K562 (cell line): ENCODE data around the gene CLASP2. TPM values are rescaled to one million over a fixed set of nuclear protein-coding genes. Genes with fewer than 3 reads are reported as not detected.

Experiments
- FOXM1 ChIP-seq, 2 experiments: fragments of 450-650 bp in 1 of 2; sonication (generic) in 1 of 2; formaldehyde crosslinking in 1 of 2; IDR thresholded peaks; 2 replicates each; pipeline versions ENCODE4 v1.6.1 to v1.9.0; 2017 to 2022; ENCODE audit warnings: low read depth in 2 of 2, mild to moderate bottlenecking in 2 of 2, missing genetic modification reagents in 1 of 2, moderate library complexity in 1 of 2
- FOXP1 ChIP-seq: sonication (generic); formaldehyde crosslinking; IDR thresholded peaks from 2 replicates; pipeline ENCODE4 v1.8.0; 2022; ENCODE audit warnings: mild to moderate bottlenecking, missing genetic modification reagents
- GTF2F1 ChIP-seq: IDR thresholded peaks from 2 replicates; pipeline ENCODE4 v1.6.1; 2011; ENCODE audit warnings: low read depth, low read length, improper control_type of control experiment
- HDAC2 ChIP-seq: fragments of 450-650 bp; IDR thresholded peaks from 2 replicates; pipeline ENCODE4 v1.6.1; 2016; ENCODE audit warnings: mild to moderate bottlenecking
- KAT2B ChIP-seq: IDR thresholded peaks from one replicate; pipeline ENCODE4 v1.6.1; 2012; ENCODE audit warnings: low read depth, mild to moderate bottlenecking, control low read depth, inconsistent platforms, low read length, moderate library complexity
- MED1 ChIP-seq: sonication (generic); formaldehyde crosslinking; IDR thresholded peaks from 2 replicates; pipeline ENCODE4 v1.8.1; 2023; ENCODE audit warnings: missing genetic modification reagents, borderline replicate concordance
- SIX5 ChIP-seq, 2 experiments: IDR thresholded peaks; 2 replicates each; pipeline ENCODE4 v1.6.1; 2011; ENCODE audit warnings: low read length in 2 of 2, borderline replicate concordance in 1 of 2, low read depth in 1 of 2, mild to moderate bottlenecking in 1 of 2, moderate library complexity in 1 of 2; ENCODE audit not compliant: insufficient read depth in 1 of 2
- TAL1 ChIP-seq: fragments of 450-650 bp; IDR thresholded peaks from 2 replicates; pipeline ENCODE4 v1.6.1; 2016; ENCODE audit warnings: mild to moderate bottlenecking
- TBL1XR1 ChIP-seq, 2 experiments: IDR thresholded peaks; 2 replicates each; pipeline ENCODE4 v1.6.1; 2012; ENCODE audit warnings: improper control_type of control experiment in 2 of 2, low read length in 2 of 2, mild to moderate bottlenecking in 1 of 2
- ZNF24 ChIP-seq: fragments of 450-650 bp; IDR thresholded peaks from 2 replicates; pipeline ENCODE4 v1.6.1; 2016
- ZNF699 ChIP-seq: fragments of 250-450 bp; sonication (Bioruptor Pico); IDR thresholded peaks from 2 replicates; pipeline ENCODE4 v1.8.0; 2021; ENCODE audit warnings: mild to moderate bottlenecking, moderate library complexity; ENCODE audit not compliant: insufficient replicate concordance
- ZSCAN32 ChIP-seq: fragments of 450-650 bp; formaldehyde crosslinking; IDR thresholded peaks from 2 replicates; pipeline ENCODE4 v1.4.0; 2020; ENCODE audit warnings: mild to moderate bottlenecking, moderate library complexity
- polyA plus RNA-seq, 8 experiments: library from polyadenylated mRNA; depleted of rRNA in 4 of 8; stranded (reverse) in 5 of 8; unstranded in 3 of 8; fragments of >200 nt; fragmentation: Nextera tagmentation in 2 of 8; fragmentation: Illumina TruSeq in 1 of 8; extraction: Ambion mirVana in 2 of 8; extraction: Trizol in 1 of 8; gene quantifications; 2 replicates each; pipeline versions ENCODE4 v1.2.1 to v1.2.3, GENCODE V29; 2011 to 2014; ENCODE audit warnings: inconsistent platforms in 1 of 8, missing spikeins in 1 of 8
- total RNA-seq, 7 experiments: library from RNA; depleted of rRNA in 6 of 7; stranded (reverse); fragments of >200 nt in 6 of 7; fragmentation: Illumina TruSeq in 2 of 7; extraction: Trizol in 2 of 7; gene quantifications; 2 replicates each; pipeline versions ENCODE4 v1.2.1 to v1.2.3, GENCODE V29; 2011 to 2021; ENCODE audit warnings: low replicate concordance in 1 of 7
- TF ChIP-seq, protein P1 (sequence below), 2 experiments: fragments of 450-650 bp in 1 of 2; sonication (generic) in 1 of 2; formaldehyde crosslinking; conservative IDR thresholded peaks; 2 replicates each; pipeline versions ENCODE4 v1.4.0 to v1.8.1; 2020 to 2022; ENCODE audit warnings: mild to moderate bottlenecking in 1 of 2, missing genetic modification reagents in 1 of 2
- TF ChIP-seq, protein P2 (sequence below), 2 experiments: fragments of 450-650 bp; conservative IDR thresholded peaks; 2 replicates each; pipeline ENCODE4 v1.6.1; 2017; ENCODE audit warnings: mild to moderate bottlenecking in 2 of 2, moderate library complexity in 2 of 2
- TF ChIP-seq, protein P3 (sequence below): fragments of 250-450 bp; sonication (Bioruptor Pico); IDR thresholded peaks from 2 replicates; pipeline ENCODE4 v1.8.0; 2021; ENCODE audit warnings: moderate library complexity, mild to moderate bottlenecking, inconsistent platforms
- TF ChIP-seq, protein P4 (sequence below): fragments of 450-650 bp; IDR thresholded peaks from one replicate; pipeline ENCODE4 v1.6.1; 2018; ENCODE audit warnings: mild to moderate bottlenecking, moderate library complexity; ENCODE audit not compliant: partially characterized antibody
- TF ChIP-seq, protein P5 (sequence below): sonication (generic); formaldehyde crosslinking; IDR thresholded peaks from 2 replicates; pipeline ENCODE4 v1.8.0; 2022; ENCODE audit warnings: missing genetic modification reagents, mild to moderate bottlenecking, moderate library complexity, borderline replicate concordance
- TF ChIP-seq, protein P6 (sequence below): sonication (generic); formaldehyde crosslinking; IDR thresholded peaks from 2 replicates; pipeline ENCODE4 v1.8.0; 2022; ENCODE audit warnings: mild to moderate bottlenecking, missing genetic modification reagents

The CLASP2 gene
- total and polyA plus RNA-seq, 9 of the 15 experiments (the other 6 are each of a cell fraction or from before 2014, with no cell fraction given) = 13.5 to 107 (median 71.8) TPM

DNA sequence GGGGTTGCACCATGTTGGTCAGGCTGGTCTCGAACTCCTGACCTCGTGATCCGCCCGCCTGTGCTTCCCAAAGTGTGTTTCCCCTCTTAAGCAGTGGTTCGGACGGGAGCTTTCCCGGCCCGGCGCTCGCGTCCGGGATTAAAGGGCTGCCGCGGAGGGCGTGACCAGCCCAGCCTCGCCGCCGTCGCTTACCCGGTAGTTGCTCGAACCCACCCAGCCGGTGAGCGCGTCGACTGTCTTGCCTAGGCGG is 513 bp downstream of the CLASP2 start (continued):
- TF ChIP-seq, protein P1, sequence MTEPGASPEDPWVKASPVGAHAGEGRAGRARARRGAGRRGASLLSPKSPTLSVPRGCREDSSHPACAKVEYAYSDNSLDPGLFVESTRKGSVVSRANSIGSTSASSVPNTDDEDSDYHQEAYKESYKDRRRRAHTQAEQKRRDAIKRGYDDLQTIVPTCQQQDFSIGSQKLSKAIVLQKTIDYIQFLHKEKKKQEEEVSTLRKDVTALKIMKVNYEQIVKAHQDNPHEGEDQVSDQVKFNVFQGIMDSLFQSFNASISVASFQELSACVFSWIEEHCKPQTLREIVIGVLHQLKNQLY (CRISPR knock-in tag; conservative IDR thresholded peaks at IDR 0.05) = no peak
- no peak for TF ChIP-seq FOXP1 (CRISPR knock-in tag)
- no peak for TF ChIP-seq FOXM1 (IDR thresholded peaks at IDR 0.05; ENCODE audit: low read depth)
- no peak for TF ChIP-seq FOXM1 (CRISPR knock-in tag; IDR thresholded peaks at IDR 0.05; ENCODE audit: low read depth)
- no peak for TF ChIP-seq GTF2F1
- TF ChIP-seq, protein P2, sequence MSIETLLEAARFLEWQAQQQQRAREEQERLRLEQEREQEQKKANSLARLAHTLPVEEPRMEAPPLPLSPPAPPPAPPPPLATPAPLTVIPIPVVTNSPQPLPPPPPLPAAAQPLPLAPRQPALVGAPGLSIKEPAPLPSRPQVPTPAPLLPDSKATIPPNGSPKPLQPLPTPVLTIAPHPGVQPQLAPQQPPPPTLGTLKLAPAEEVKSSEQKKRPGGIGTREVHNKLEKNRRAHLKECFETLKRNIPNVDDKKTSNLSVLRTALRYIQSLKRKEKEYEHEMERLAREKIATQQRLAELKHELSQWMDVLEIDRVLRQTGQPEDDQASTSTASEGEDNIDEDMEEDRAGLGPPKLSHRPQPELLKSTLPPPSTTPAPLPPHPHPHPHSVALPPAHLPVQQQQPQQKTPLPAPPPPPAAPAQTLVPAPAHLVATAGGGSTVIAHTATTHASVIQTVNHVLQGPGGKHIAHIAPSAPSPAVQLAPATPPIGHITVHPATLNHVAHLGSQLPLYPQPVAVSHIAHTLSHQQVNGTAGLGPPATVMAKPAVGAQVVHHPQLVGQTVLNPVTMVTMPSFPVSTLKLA (conservative IDR thresholded peaks at IDR 0.05) = peak in 1 of 2 experiments; percentile 67; a peak in 2 of 4 replicates
- TF ChIP-seq TBL1XR1 (IDR thresholded peaks at IDR 0.05; ENCODE audit: low read length in 2 of 2) = no peak
- no peak for TF ChIP-seq ZNF24
- no peak for TF ChIP-seq ZNF699
- TF ChIP-seq ZSCAN32 (CRISPR knock-in tag) = no peak
- no peak for TF ChIP-seq TAL1
- peak; percentile 18; the same call in 1 of the 2 replicates for TF ChIP-seq HDAC2
- TF ChIP-seq SIX5 (IDR thresholded peaks at IDR 0.05; ENCODE audit: borderline replicate concordance in 1 of 2, insufficient read depth in 1 of 2, low read depth in 1 of 2, low read length in 2 of 2) = no peak
- TF ChIP-seq, protein P3, sequence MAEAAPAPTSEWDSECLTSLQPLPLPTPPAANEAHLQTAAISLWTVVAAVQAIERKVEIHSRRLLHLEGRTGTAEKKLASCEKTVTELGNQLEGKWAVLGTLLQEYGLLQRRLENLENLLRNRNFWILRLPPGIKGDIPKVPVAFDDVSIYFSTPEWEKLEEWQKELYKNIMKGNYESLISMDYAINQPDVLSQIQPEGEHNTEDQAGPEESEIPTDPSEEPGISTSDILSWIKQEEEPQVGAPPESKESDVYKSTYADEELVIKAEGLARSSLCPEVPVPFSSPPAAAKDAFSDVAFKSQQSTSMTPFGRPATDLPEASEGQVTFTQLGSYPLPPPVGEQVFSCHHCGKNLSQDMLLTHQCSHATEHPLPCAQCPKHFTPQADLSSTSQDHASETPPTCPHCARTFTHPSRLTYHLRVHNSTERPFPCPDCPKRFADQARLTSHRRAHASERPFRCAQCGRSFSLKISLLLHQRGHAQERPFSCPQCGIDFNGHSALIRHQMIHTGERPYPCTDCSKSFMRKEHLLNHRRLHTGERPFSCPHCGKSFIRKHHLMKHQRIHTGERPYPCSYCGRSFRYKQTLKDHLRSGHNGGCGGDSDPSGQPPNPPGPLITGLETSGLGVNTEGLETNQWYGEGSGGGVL (CRISPR knock-in tag) = no peak
- TF ChIP-seq KAT2B = no peak
- TF ChIP-seq, protein P4, sequence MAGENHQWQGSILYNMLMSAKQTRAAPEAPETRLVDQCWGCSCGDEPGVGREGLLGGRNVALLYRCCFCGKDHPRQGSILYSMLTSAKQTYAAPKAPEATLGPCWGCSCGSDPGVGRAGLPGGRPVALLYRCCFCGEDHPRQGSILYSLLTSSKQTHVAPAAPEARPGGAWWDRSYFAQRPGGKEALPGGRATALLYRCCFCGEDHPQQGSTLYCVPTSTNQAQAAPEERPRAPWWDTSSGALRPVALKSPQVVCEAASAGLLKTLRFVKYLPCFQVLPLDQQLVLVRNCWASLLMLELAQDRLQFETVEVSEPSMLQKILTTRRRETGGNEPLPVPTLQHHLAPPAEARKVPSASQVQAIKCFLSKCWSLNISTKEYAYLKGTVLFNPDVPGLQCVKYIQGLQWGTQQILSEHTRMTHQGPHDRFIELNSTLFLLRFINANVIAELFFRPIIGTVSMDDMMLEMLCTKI = no peak
- TF ChIP-seq, protein P5, sequence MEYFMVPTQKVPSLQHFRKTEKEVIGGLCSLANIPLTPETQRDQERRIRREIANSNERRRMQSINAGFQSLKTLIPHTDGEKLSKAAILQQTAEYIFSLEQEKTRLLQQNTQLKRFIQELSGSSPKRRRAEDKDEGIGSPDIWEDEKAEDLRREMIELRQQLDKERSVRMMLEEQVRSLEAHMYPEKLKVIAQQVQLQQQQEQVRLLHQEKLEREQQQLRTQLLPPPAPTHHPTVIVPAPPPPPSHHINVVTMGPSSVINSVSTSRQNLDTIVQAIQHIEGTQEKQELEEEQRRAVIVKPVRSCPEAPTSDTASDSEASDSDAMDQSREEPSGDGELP (CRISPR knock-in tag) = 0 out of 2 replicates have a peak, but pooled peaks have one; percentile 9
- TF ChIP-seq, protein P6, sequence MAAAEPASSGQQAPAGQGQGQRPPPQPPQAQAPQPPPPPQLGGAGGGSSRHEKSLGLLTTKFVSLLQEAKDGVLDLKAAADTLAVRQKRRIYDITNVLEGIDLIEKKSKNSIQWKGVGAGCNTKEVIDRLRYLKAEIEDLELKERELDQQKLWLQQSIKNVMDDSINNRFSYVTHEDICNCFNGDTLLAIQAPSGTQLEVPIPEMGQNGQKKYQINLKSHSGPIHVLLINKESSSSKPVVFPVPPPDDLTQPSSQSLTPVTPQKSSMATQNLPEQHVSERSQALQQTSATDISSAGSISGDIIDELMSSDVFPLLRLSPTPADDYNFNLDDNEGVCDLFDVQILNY (CRISPR knock-in tag) = no peak
- TF ChIP-seq MED1 (CRISPR knock-in tag) = no peak
